ENCODE results near the gene TTYH3.

- TF ChIP-seq, protein P1, sequence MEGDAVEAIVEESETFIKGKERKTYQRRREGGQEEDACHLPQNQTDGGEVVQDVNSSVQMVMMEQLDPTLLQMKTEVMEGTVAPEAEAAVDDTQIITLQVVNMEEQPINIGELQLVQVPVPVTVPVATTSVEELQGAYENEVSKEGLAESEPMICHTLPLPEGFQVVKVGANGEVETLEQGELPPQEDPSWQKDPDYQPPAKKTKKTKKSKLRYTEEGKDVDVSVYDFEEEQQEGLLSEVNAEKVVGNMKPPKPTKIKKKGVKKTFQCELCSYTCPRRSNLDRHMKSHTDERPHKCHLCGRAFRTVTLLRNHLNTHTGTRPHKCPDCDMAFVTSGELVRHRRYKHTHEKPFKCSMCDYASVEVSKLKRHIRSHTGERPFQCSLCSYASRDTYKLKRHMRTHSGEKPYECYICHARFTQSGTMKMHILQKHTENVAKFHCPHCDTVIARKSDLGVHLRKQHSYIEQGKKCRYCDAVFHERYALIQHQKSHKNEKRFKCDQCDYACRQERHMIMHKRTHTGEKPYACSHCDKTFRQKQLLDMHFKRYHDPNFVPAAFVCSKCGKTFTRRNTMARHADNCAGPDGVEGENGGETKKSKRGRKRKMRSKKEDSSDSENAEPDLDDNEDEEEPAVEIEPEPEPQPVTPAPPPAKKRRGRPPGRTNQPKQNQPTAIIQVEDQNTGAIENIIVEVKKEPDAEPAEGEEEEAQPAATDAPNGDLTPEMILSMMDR (IDR thresholded peaks at IDR 0.05), result no peak
- TF ChIP-seq POLR2A (IDR thresholded peaks at IDR 0.05), result no peak
Observed at GRCh38 chr7:2605608-2606538, 25.9 kb upstream of the TTYH3 start.
